Measurements from ENCODE around the gene ITCH. TPM values are rescaled to one million over a fixed set of nuclear protein-coding genes. Genes with fewer than 3 reads are reported as not detected.
A peak's percentile ranks its signal among the peaks of the same experiment; 100 is the strongest.
"Not testable (repeated sequence)": the region's sequence is repeated elsewhere in the genome, so short reads cannot be mapped to it uniquely, and the experiment has no call there.

Gene ITCH
- total RNA-seq, 1 experiment from 2014 or later, result 78.8 TPM

- POLR2A ChIA-PET, result interaction anchor here (0.8 kb wide), 1 partner anchor 13 kb away, joined by 3 read pairs; the partner anchor contains the start of gene ITCH
- Histone ChIP-seq H3K9me3 (ENCODE audit: control insufficient read depth in 1 of 2, insufficient read depth in 1 of 2, low read depth in 1 of 2, low read length in 2 of 2) (no peaks in the 10 kb centered on the region), H2AFZ (ENCODE audit: low read depth, low read length, poor library complexity, severe bottlenecking) (peak overlapping the region; percentile 58), H3K4me3 (replicated peaks in 1 of 2; ENCODE audit: low read depth in 1 of 2, low read length in 2 of 2) (no peak overlapping the region), H3K9ac (ENCODE audit: low read length) (no peak overlapping the region), H4K20me1 (ENCODE audit: insufficient read depth) (no peaks in the 10 kb centered on the region), H3K9me2 (ENCODE audit: insufficient read depth) (no peaks in the 10 kb centered on the region), H3K79me2 (ENCODE audit: insufficient read depth, low read length) (no peaks in the 10 kb centered on the region), H3K4me2 (ENCODE audit: low read length) (peak overlapping the region; percentile 51), H3K27me3 (ENCODE audit: insufficient read depth, low read length) (no peaks in the 10 kb centered on the region), H3K36me3 (ENCODE audit: control insufficient read depth in 1 of 2, insufficient read depth in 2 of 2, low read length in 2 of 2) (no peaks in the 10 kb centered on the region), H3K4me1 (ENCODE audit: control insufficient read depth in 1 of 2, insufficient read depth in 2 of 2, low read length in 2 of 2) (peaks cover 19 to 43% of the 10 kb centered on the region in 2 experiments), H3K27ac (ENCODE audit: low read depth, low read length) (peak overlapping the region; percentile 4; the same call in 1 of the 2 replicates)
- intact Hi-C loops (cut with micrococcal nuclease), result no loop called here
- DNase-seq (ENCODE audit: low read depth, low spot score), result no peak
- BruUV-seq (replicated peaks), result no TSS peak
- TF ChIP-seq, protein P1, sequence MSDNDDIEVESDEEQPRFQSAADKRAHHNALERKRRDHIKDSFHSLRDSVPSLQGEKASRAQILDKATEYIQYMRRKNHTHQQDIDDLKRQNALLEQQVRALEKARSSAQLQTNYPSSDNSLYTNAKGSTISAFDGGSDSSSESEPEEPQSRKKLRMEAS (IDR thresholded peaks at IDR 0.05), result no peak
- TF ChIP-seq RAD21 (IDR thresholded peaks at IDR 0.05; ENCODE audit: low read depth) (no peak), EZH2 (IDR thresholded peaks at IDR 0.05) (no peak), TCF7L2 (IDR thresholded peaks at IDR 0.05; ENCODE audit: borderline replicate concordance, extremely low read depth, insufficient read depth, insufficient read length) (no peak), JUND (IDR thresholded peaks at IDR 0.05) (no peak), FOSL1 (IDR thresholded peaks at IDR 0.05; ENCODE audit: low read depth) (no peak), SP1 (IDR thresholded peaks at IDR 0.05; ENCODE audit: low read depth) (no peak), ELF1 (IDR thresholded peaks at IDR 0.05; ENCODE audit: borderline replicate concordance, low read depth) (no peak)
- TF ChIP-seq, protein P2, sequence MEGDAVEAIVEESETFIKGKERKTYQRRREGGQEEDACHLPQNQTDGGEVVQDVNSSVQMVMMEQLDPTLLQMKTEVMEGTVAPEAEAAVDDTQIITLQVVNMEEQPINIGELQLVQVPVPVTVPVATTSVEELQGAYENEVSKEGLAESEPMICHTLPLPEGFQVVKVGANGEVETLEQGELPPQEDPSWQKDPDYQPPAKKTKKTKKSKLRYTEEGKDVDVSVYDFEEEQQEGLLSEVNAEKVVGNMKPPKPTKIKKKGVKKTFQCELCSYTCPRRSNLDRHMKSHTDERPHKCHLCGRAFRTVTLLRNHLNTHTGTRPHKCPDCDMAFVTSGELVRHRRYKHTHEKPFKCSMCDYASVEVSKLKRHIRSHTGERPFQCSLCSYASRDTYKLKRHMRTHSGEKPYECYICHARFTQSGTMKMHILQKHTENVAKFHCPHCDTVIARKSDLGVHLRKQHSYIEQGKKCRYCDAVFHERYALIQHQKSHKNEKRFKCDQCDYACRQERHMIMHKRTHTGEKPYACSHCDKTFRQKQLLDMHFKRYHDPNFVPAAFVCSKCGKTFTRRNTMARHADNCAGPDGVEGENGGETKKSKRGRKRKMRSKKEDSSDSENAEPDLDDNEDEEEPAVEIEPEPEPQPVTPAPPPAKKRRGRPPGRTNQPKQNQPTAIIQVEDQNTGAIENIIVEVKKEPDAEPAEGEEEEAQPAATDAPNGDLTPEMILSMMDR (IDR thresholded peaks at IDR 0.05 in 2 of 3, conservative IDR thresholded peaks at IDR 0.05 in 1 of 3; ENCODE audit: borderline replicate concordance in 1 of 3, insufficient read depth in 1 of 3, low read depth in 2 of 3, low read length in 2 of 3), result no peak
- TF ChIP-seq, protein P3, sequence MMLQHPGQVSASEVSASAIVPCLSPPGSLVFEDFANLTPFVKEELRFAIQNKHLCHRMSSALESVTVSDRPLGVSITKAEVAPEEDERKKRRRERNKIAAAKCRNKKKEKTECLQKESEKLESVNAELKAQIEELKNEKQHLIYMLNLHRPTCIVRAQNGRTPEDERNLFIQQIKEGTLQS (IDR thresholded peaks at IDR 0.05), result no peak
- TF ChIP-seq, protein P4, sequence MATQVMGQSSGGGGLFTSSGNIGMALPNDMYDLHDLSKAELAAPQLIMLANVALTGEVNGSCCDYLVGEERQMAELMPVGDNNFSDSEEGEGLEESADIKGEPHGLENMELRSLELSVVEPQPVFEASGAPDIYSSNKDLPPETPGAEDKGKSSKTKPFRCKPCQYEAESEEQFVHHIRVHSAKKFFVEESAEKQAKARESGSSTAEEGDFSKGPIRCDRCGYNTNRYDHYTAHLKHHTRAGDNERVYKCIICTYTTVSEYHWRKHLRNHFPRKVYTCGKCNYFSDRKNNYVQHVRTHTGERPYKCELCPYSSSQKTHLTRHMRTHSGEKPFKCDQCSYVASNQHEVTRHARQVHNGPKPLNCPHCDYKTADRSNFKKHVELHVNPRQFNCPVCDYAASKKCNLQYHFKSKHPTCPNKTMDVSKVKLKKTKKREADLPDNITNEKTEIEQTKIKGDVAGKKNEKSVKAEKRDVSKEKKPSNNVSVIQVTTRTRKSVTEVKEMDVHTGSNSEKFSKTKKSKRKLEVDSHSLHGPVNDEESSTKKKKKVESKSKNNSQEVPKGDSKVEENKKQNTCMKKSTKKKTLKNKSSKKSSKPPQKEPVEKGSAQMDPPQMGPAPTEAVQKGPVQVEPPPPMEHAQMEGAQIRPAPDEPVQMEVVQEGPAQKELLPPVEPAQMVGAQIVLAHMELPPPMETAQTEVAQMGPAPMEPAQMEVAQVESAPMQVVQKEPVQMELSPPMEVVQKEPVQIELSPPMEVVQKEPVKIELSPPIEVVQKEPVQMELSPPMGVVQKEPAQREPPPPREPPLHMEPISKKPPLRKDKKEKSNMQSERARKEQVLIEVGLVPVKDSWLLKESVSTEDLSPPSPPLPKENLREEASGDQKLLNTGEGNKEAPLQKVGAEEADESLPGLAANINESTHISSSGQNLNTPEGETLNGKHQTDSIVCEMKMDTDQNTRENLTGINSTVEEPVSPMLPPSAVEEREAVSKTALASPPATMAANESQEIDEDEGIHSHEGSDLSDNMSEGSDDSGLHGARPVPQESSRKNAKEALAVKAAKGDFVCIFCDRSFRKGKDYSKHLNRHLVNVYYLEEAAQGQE (IDR thresholded peaks at IDR 0.05; ENCODE audit: low read depth), result no peak
- RAD21 ChIA-PET (ENCODE audit: low non-redundant PET in 1 of 2, low total read pairs in 2 of 2, uncharacterized antibody in 2 of 2, unreplicated experiment in 2 of 2), result no interaction called here
- ATAC-seq, result no peak
- CTCF ChIA-PET, result no interaction called here
These were observed 13.0 kb upstream of the ITCH start for GRCh38 chr20:34350095-34350494.

DNA sequence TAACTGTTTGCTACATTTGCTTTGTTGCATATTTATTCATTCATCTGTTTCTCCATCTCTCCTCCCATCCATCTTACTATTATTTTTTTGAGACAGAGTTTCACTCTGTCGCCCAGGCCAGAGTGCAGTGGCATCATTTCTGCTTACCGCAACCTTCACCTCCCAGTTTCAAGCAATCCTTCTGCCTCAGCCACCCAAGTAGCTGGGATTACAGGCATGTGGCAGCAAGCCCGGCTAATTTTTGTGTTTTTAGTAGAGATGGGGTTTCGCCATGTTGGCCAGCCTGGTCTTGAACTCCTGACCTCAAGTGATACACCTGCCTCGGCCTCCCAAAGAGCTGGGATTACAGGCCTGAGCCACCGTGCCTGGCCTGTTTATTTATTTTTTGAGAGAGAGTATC lies 9.6 kb upstream of the ITCH start:
- BruUV-seq (replicated peaks); H2AFZ ChIP-seq (ENCODE audit: low read depth, low read length, poor library complexity, severe bottlenecking); DNase-seq (ENCODE audit: low read depth, low spot score); H3K36me3 ChIP-seq (ENCODE audit: control insufficient read depth in 1 of 2, insufficient read depth in 2 of 2, low read length in 2 of 2); H3K27ac ChIP-seq (ENCODE audit: low read depth, low read length); ATAC-seq; H3K27me3 ChIP-seq (ENCODE audit: insufficient read depth, low read length); H3K4me2 ChIP-seq (ENCODE audit: low read length); H3K79me2 ChIP-seq (ENCODE audit: insufficient read depth, low read length); H3K9me3 ChIP-seq (ENCODE audit: control insufficient read depth in 1 of 2, insufficient read depth in 1 of 2, low read depth in 1 of 2, low read length in 2 of 2); H4K20me1 ChIP-seq (ENCODE audit: insufficient read depth); H3K9me2 ChIP-seq (ENCODE audit: insufficient read depth); RAD21 ChIA-PET (ENCODE audit: low non-redundant PET in 1 of 2, low total read pairs in 2 of 2, uncharacterized antibody in 2 of 2, unreplicated experiment in 2 of 2); intact Hi-C loops (cut with micrococcal nuclease); H3K9ac ChIP-seq (ENCODE audit: low read length); H3K4me3 ChIP-seq (replicated peaks in 1 of 2; ENCODE audit: low read depth in 1 of 2, low read length in 2 of 2): not testable (repeated sequence)
- CTCF ChIA-PET, result interaction anchor here (0.8 kb wide), 1 partner anchor 9 kb away, joined by 4 read pairs; the partner anchor contains the start of gene ITCH
- POLR2A ChIA-PET, result interaction anchor here (1.7 kb wide), 1 partner anchor 9 kb away, joined by 11 read pairs; the partner anchor contains the start of gene ITCH
- peaks cover 16 to 27% of the 10 kb centered on the region in 2 experiments for H3K4me1 ChIP-seq (ENCODE audit: control insufficient read depth in 1 of 2, insufficient read depth in 2 of 2, low read length in 2 of 2)
